AG04449 (cell line): ENCODE results near the gene FCHSD1.

Source experiments
- CTCF ChIA-PET: fragments of 350-600 bp; formaldehyde crosslinking; extraction: SDS; loops from one replicate; lab custom pipeline; 2021; ENCODE audit warnings: antibody characterized with exemption; lab: Yijun Ruan, JAX
- POLR2A ChIA-PET: fragments of 400-600, 350-600 bp; formaldehyde crosslinking; extraction: SDS; loops from one replicate; lab custom pipeline; 2020; ENCODE audit warnings: antibody characterized with exemption, inconsistent platforms; lab: Yijun Ruan, JAX
- DNase-seq: peaks from one replicate; pipeline ENCODE4 v3.0.0-alpha.2; 2010; ENCODE audit warnings: low read depth, low spot score
- H3K4me3 ChIP-seq: 2 replicates; pipeline ENCODE4 v1.5.1; 2011; ENCODE audit warnings: low read depth, mild to moderate bottlenecking, control low read depth, low read length
- TF ChIP-seq, protein P1 (sequence below): IDR thresholded peaks from one replicate; pipeline ENCODE4 v1.5.1; 2011; ENCODE audit warnings: mild to moderate bottlenecking, moderate library complexity, low read length, control low read depth, inconsistent platforms; ENCODE audit not compliant: insufficient read depth; ENCODE audit errors: missing control alignments

FCHSD1 gene

GRCh38 chr5:141637767-141638419 lies 13.3 kb downstream of the FCHSD1 start:
- DNase-seq = no peak
- ChIA-PET POLR2A (interaction anchor here (1.8 to 2.0 kb wide), 2 partner anchors 16 to 46 kb away, joined by 10 to 15 read pairs; no protein-coding TSS in a partner anchor), CTCF (interaction anchor here (0.9 to 11.9 kb wide), 7 partner anchors 9 to 323 kb away, joined by 3 to 314 read pairs (median 21); partner anchors contain the start of genes DIAPH1 and FCHSD1)
- TF ChIP-seq, protein P1, sequence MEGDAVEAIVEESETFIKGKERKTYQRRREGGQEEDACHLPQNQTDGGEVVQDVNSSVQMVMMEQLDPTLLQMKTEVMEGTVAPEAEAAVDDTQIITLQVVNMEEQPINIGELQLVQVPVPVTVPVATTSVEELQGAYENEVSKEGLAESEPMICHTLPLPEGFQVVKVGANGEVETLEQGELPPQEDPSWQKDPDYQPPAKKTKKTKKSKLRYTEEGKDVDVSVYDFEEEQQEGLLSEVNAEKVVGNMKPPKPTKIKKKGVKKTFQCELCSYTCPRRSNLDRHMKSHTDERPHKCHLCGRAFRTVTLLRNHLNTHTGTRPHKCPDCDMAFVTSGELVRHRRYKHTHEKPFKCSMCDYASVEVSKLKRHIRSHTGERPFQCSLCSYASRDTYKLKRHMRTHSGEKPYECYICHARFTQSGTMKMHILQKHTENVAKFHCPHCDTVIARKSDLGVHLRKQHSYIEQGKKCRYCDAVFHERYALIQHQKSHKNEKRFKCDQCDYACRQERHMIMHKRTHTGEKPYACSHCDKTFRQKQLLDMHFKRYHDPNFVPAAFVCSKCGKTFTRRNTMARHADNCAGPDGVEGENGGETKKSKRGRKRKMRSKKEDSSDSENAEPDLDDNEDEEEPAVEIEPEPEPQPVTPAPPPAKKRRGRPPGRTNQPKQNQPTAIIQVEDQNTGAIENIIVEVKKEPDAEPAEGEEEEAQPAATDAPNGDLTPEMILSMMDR = peak; percentile 40
- H3K4me3 ChIP-seq = peak overlapping the region; percentile 99

DNA sequence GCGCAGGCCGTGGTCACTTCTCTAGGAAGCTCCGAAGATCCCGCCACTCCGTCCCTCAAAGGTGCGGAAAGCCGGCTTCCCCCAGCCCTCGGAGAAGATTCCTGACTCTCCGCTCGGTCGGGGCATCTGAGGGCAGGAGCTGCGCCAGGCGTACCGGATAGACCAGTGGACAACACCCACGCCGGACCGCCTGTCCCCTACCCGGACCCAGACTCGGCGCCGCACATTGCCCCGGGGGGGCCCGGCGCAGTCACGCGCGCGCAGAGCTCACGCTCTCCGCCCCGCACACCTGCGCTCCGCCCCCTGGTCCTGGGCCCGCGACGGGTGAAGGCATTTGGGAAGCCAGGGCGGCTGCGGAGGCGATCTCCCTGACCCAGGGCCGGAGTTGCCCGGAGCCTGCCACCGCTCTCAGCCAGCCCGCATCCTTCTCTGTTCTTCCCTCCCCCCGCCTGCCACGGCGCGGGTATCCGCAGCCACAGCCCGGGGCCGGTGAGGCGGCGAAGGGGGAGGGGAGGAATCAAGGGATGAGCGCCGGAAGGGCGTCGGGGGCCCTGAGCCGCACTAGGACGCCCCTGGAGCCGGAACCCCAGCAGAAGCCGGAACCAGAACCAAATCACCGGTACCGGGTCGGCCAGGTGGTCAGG lies 14.0 kb downstream of the FCHSD1 start:
- no peak for DNase-seq
- H3K4me3 ChIP-seq = peak overlapping the region; percentile 99
- ChIA-PET POLR2A (interaction anchor here (0.6 to 2.0 kb wide), 11 partner anchors 11 to 1199 kb away, joined by 3 to 15 read pairs (median 3); partner anchors contain the start of gene DIAPH1), CTCF (interaction anchor here (0.6 to 11.9 kb wide), 8 partner anchors 10 to 1490 kb away, joined by 3 to 314 read pairs (median 14); partner anchors contain the start of genes DIAPH1 and FCHSD1)
- TF ChIP-seq, protein P1 = no peak

GRCh38 chr5:141636413-141637122 lies 14.7 kb downstream of the FCHSD1 start, which contains the start of the genes HDAC3 and RELL2:
Gene HDAC3 (minus strand): TSS chr5:141636849. CDS start chr5:141636790, 59 bp downstream.
Gene RELL2 (plus strand): TSS chr5:141636997. CDS start chr5:141638226, 1,229 bp downstream.
- H3K4me3 ChIP-seq = peak within 1 kb of the TSS; percentile 99
- ChIA-PET POLR2A (interaction anchor here (0.6 to 2.0 kb wide), 12 partner anchors 11 to 1200 kb away, joined by 3 to 15 read pairs (median 3); partner anchors contain the start of gene DIAPH1), CTCF (interaction anchor here (0.6 to 11.9 kb wide), 7 partner anchors 10 to 1490 kb away, joined by 3 to 314 read pairs (median 21); partner anchors contain the start of gene DIAPH1)
- TF ChIP-seq, protein P1 = no peak
- no peak for DNase-seq

- peak overlapping the region; percentile 99 for H3K4me3 ChIP-seq
- ChIA-PET POLR2A (interaction anchor here (1.1 to 2.0 kb wide), 5 partner anchors 11 to 1136 kb away, joined by 3 to 15 read pairs (median 6); partner anchors contain the start of gene DIAPH1), CTCF (interaction anchor here (1.9 to 11.9 kb wide), 5 partner anchors 10 to 43 kb away, joined by 5 to 314 read pairs (median 33); partner anchors contain the start of gene DIAPH1)
- TF ChIP-seq, protein P1 = no peak
- DNase-seq = no peak
These were observed 15.2 kb downstream of the FCHSD1 start for GRCh38 chr5:141636106-141636412.

GRCh38 chr5:141635646-141636045 lies 15.6 kb downstream of the FCHSD1 start:
- TF ChIP-seq, protein P1 = no peak
- CTCF ChIA-PET = interaction anchor here (1.9 to 11.9 kb wide), 5 partner anchors 9 to 43 kb away, joined by 5 to 314 read pairs (median 33); partner anchors contain the start of gene DIAPH1
- POLR2A ChIA-PET = interaction anchor here (1.1 to 2.0 kb wide), 3 partner anchors 14 to 1137 kb away, joined by 3 to 13 read pairs (median 6); partner anchors contain the start of gene DIAPH1
- no peak for DNase-seq
- H3K4me3 ChIP-seq = peak overlapping the region; percentile 99
